ENCODE results near the gene DPH2. TPM values are rescaled to one million over a fixed set of nuclear protein-coding genes. Genes with fewer than 3 reads are reported as not detected.

Gene DPH2
- total RNA-seq, 1 donor from 2014 or later = 51.6 TPM

- H3K4me3 Mint-ChIP-seq = peak overlapping the region; percentile 92
- peaks cover 45% of the 10 kb centered on the region for H3K36me3 Mint-ChIP-seq (ENCODE audit: low read depth)
- ChIA-PET POLR2A (interaction anchor here (1.7 to 3.3 kb wide), 5 partner anchors 13 to 237 kb away, joined by 5 to 23 read pairs (median 12); partner anchors contain the start of genes CCDC24, DMAP1, IPO13 and SLC6A9), CTCF (no interaction called here)
- no peaks in the 10 kb centered on the region for H3K27me3 Mint-ChIP-seq
- H3K27ac Mint-ChIP-seq = peak overlapping the region; percentile 91
- intact Hi-C loops (cut with micrococcal nuclease) = loop anchor here (10.0 kb wide), 4 partner anchors 239 to 1641 kb away; partner anchors contain the start of genes CDC20, DMAP1, FOXJ3 and PPCS
- DNase-seq (no peak), ATAC-seq (ENCODE audit: low read depth) (no peak)
- H3K9me3 Mint-ChIP-seq = no peaks in the 10 kb centered on the region
- peaks cover 60% of the 10 kb centered on the region for H3K4me1 Mint-ChIP-seq
- TF ChIP-seq CTCF (IDR thresholded peaks at IDR 0.05) = no peak
These were observed 6.2 kb downstream of the DPH2 start for GRCh38 chr1:43976045-43976444.

- Mint-ChIP-seq H3K4me1 (peaks cover 58% of the 10 kb centered on the region), H3K9me3 (no peaks in the 10 kb centered on the region), H3K4me3 (peak overlapping the region; percentile 92), H3K27me3 (no peaks in the 10 kb centered on the region), H3K36me3 (ENCODE audit: low read depth) (peaks cover 44% of the 10 kb centered on the region), H3K27ac (peak overlapping the region; percentile 37)
- ChIA-PET POLR2A (interaction anchor here (3.3 kb wide), 1 partner anchor 15 kb away, joined by 23 read pairs; the partner anchor contains the start of gene CCDC24), CTCF (no interaction called here)
- DNase-seq (no peak), ATAC-seq (ENCODE audit: low read depth) (no peak)
- intact Hi-C loops (cut with micrococcal nuclease) = loop anchor here (10.0 kb wide), 4 partner anchors 238 to 1642 kb away; partner anchors contain the start of genes CDC20, DMAP1, FOXJ3 and PPCS
- no peak for TF ChIP-seq CTCF (IDR thresholded peaks at IDR 0.05)
These were observed 7.1 kb downstream of the DPH2 start for GRCh38 chr1:43976890-43977289.

GRCh38 chr1:43977376-43978263, 7.8 kb downstream of the DPH2 start:
- Mint-ChIP-seq H3K36me3 (ENCODE audit: low read depth) (peaks cover 37% of the 10 kb centered on the region), H3K27ac (peak overlapping the region; percentile 31), H3K27me3 (no peaks in the 10 kb centered on the region), H3K4me3 (peak overlapping the region; percentile 92), H3K4me1 (peaks cover 58% of the 10 kb centered on the region), H3K9me3 (no peaks in the 10 kb centered on the region)
- intact Hi-C loops (cut with micrococcal nuclease) = loop anchor here (10.0 kb wide), 4 partner anchors 237 to 1643 kb away; partner anchors contain the start of genes CDC20, DMAP1, FOXJ3 and PPCS
- ATAC-seq (ENCODE audit: low read depth) = no peak
- CTCF ChIA-PET = no interaction called here
- POLR2A ChIA-PET = no interaction called here
- DNase-seq = no peak
- no peak for TF ChIP-seq CTCF (IDR thresholded peaks at IDR 0.05)

GRCh38 chr1:43978264-43978550, 8.4 kb downstream of the DPH2 start:
- Mint-ChIP-seq H3K4me3 (peak overlapping the region; percentile 92), H3K27me3 (no peaks in the 10 kb centered on the region), H3K36me3 (ENCODE audit: low read depth) (peaks cover 31% of the 10 kb centered on the region), H3K27ac (no peak overlapping the region), H3K4me1 (peaks cover 57% of the 10 kb centered on the region), H3K9me3 (no peaks in the 10 kb centered on the region)
- CTCF ChIA-PET = no interaction called here
- ATAC-seq (ENCODE audit: low read depth) = no peak
- TF ChIP-seq CTCF (IDR thresholded peaks at IDR 0.05) = no peak
- POLR2A ChIA-PET = interaction anchor here (0.5 kb wide), 1 partner anchor 53 kb away, joined by 5 read pairs; no protein-coding TSS in a partner anchor
- intact Hi-C loops (cut with micrococcal nuclease) = loop anchor here (10.0 kb wide), 4 partner anchors 237 to 1643 kb away; partner anchors contain the start of genes CDC20, DMAP1, FOXJ3 and PPCS
- DNase-seq = no peak

Measured in activated B cell treated with CpG ODN at 0.5 μM for 24 hours (primary cell).